ENCODE results near the gene BAG2. TPM values are rescaled to one million over a fixed set of nuclear protein-coding genes. Genes with fewer than 3 reads are reported as not detected.

The BAG2 gene
- total RNA-seq, 2 experiments from 2014 or later: 8.2 to 8.8 TPM

GRCh38 chr6:57207872-57208271, 35.7 kb downstream of the BAG2 start:
- Mint-ChIP-seq H3K36me3 (ENCODE audit: low read depth) (no peaks in the 10 kb centered on the region), H3K4me3 (no peak overlapping the region), H3K27me3 (no peaks in the 10 kb centered on the region), H3K9me3 (ENCODE audit: low read depth) (no peaks in the 10 kb centered on the region), H3K27ac (no peak overlapping the region), H3K4me1 (peaks cover 21% of the 10 kb centered on the region)
- CTCF ChIA-PET: interaction anchor here (0.7 to 1.6 kb wide), 3 partner anchors 14 to 109 kb away, joined by 3 to 6 read pairs (median 4); partner anchors contain the start of genes PRIM2 and RAB23
- POLR2A ChIA-PET: no interaction called here
- intact Hi-C loops (cut with DNase I, micrococcal nuclease): loop anchor here in 1 of 2 experiments (5.0 kb wide), 1 partner anchor 59 kb away; no protein-coding TSS in a partner anchor
- no peak for DNase-seq
- ATAC-seq: peak; percentile 79

GRCh38 chr6:57209030-57209429, 36.9 kb downstream of the BAG2 start:
- CTCF ChIA-PET: interaction anchor here (0.9 kb wide), 1 partner anchor 79 kb away, joined by 3 read pairs; no protein-coding TSS in a partner anchor
- DNase-seq (no peak), ATAC-seq (no peak)
- H3K4me3 Mint-ChIP-seq: no peak overlapping the region
- intact Hi-C loops (cut with DNase I, micrococcal nuclease): loop anchor here in 1 of 2 experiments (5.0 kb wide), 1 partner anchor 58 kb away; no protein-coding TSS in a partner anchor
- peaks cover 26% of the 10 kb centered on the region for H3K4me1 Mint-ChIP-seq
- H3K27ac Mint-ChIP-seq: no peak overlapping the region
- no peaks in the 10 kb centered on the region for H3K36me3 Mint-ChIP-seq (ENCODE audit: low read depth)
- H3K27me3 Mint-ChIP-seq: no peaks in the 10 kb centered on the region
- POLR2A ChIA-PET: no interaction called here
- no peaks in the 10 kb centered on the region for H3K9me3 Mint-ChIP-seq (ENCODE audit: low read depth)

GRCh38 chr6:57210060-57210459, 37.9 kb downstream of the BAG2 start:
- H3K4me3 Mint-ChIP-seq: no peak overlapping the region

DNA sequence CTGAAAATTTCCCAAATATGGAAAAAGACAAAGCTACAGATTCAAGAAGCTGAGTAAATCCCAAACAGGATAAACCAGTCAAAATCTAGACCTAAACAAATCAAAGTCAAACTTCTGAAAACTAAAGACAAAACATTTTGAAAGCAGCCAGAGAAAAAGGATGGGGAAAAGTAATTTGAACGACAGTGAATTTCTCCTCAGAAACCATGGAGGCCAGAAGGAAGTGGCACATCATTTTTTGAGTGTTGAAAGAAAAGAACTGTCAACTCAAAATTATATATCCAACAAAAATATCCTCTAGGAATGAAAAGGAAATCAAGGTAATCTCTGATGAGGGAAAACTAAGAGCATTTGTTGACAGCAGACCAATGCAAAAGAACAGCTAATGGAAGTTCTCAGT, 43.1 kb downstream of the BAG2 start:
- H3K4me1 Mint-ChIP-seq: peaks cover 29% of the 10 kb centered on the region
- no peak for ATAC-seq

More at GRCh38 chr6:57210060-57210459, 37.9 kb downstream of the BAG2 start:
- DNase-seq (no peak), ATAC-seq (no peak)
- Mint-ChIP-seq H3K4me1 (peaks cover 37% of the 10 kb centered on the region), H3K9me3 (ENCODE audit: low read depth) (peaks cover 2% of the 10 kb centered on the region), H3K27me3 (no peaks in the 10 kb centered on the region), H3K27ac (no peak overlapping the region), H3K36me3 (ENCODE audit: low read depth) (peaks cover 2% of the 10 kb centered on the region)
- ChIA-PET POLR2A (no interaction called here), CTCF (no interaction called here)
- intact Hi-C loops (cut with DNase I, micrococcal nuclease): no loop called here

GRCh38 chr6:57216235-57217101, 44.3 kb downstream of the BAG2 start:
- H3K9me3 Mint-ChIP-seq (ENCODE audit: low read depth): peaks cover 6% of the 10 kb centered on the region
- H3K4me1 Mint-ChIP-seq: peaks cover 36% of the 10 kb centered on the region
- peaks cover 2% of the 10 kb centered on the region for H3K36me3 Mint-ChIP-seq (ENCODE audit: low read depth)
- intact Hi-C loops (cut with DNase I, micrococcal nuclease): loop anchor here in 1 of 2 experiments (1.0 kb wide), 1 partner anchor 13 kb away; no protein-coding TSS in a partner anchor
- no peak for ATAC-seq
- CTCF ChIA-PET: interaction anchor here (1.1 kb wide), 1 partner anchor 100 kb away, joined by 3 read pairs; no protein-coding TSS in a partner anchor
- POLR2A ChIA-PET: no interaction called here
- no peak overlapping the region for H3K27ac Mint-ChIP-seq
- no peak for DNase-seq
- H3K4me3 Mint-ChIP-seq: no peak overlapping the region
- H3K27me3 Mint-ChIP-seq: peaks cover 2% of the 10 kb centered on the region

More for the DNA sequence above, 43.1 kb downstream of the BAG2 start:
- no peak for DNase-seq
- Mint-ChIP-seq H3K4me3 (no peak overlapping the region), H3K27me3 (peaks cover 2% of the 10 kb centered on the region), H3K27ac (no peak overlapping the region), H3K36me3 (ENCODE audit: low read depth) (peaks cover 2% of the 10 kb centered on the region), H3K9me3 (ENCODE audit: low read depth) (peaks cover 6% of the 10 kb centered on the region)
- ChIA-PET CTCF (interaction anchor here (1.1 kb wide), 1 partner anchor 102 kb away, joined by 3 read pairs; no protein-coding TSS in a partner anchor), POLR2A (no interaction called here)
- intact Hi-C loops (cut with DNase I, micrococcal nuclease): no loop called here

DNA sequence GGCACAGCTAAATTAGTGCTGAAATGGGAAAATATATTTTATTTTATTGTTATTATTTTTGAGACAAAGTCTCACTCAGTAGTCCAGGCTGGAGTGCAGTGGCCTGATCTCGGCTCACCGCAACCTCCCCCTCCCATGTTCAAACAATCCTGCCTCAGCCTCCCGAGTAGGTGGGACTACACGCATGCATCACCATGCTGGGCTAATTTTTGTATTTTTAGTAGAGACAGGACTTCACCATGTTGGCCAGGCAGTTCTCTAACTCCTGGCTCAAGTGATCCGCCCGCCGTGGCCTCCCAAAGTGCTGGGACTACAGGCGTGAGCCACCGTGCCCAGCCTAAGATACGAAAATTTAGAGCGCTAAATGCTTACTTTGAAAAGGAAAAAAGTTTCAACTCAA, 45.1 kb downstream of the BAG2 start:
- peaks cover 3% of the 10 kb centered on the region for H3K36me3 Mint-ChIP-seq (ENCODE audit: low read depth)
- peaks cover 2% of the 10 kb centered on the region for H3K27me3 Mint-ChIP-seq
- no peak for ATAC-seq
- ChIA-PET POLR2A (no interaction called here), CTCF (interaction anchor here (0.6 kb wide), 1 partner anchor 260 kb away, joined by 3 read pairs; no protein-coding TSS in a partner anchor)
- H3K4me1 Mint-ChIP-seq: peaks cover 36% of the 10 kb centered on the region
- intact Hi-C loops (cut with DNase I, micrococcal nuclease): no loop called here
- no peak overlapping the region for H3K4me3 Mint-ChIP-seq
- H3K9me3 Mint-ChIP-seq (ENCODE audit: low read depth): peaks cover 6% of the 10 kb centered on the region
- no peak for DNase-seq
- no peak overlapping the region for H3K27ac Mint-ChIP-seq

- no peak for ATAC-seq
- Mint-ChIP-seq H3K4me3 (no peak overlapping the region), H3K9me3 (ENCODE audit: low read depth) (peaks cover 2% of the 10 kb centered on the region), H3K27me3 (peaks cover 4% of the 10 kb centered on the region), H3K36me3 (ENCODE audit: low read depth) (peaks cover 1% of the 10 kb centered on the region), H3K27ac (no peak overlapping the region), H3K4me1 (peaks cover 22% of the 10 kb centered on the region)
- ChIA-PET POLR2A (no interaction called here), CTCF (no interaction called here)
- intact Hi-C loops (cut with DNase I, micrococcal nuclease): loop anchor here (5.0 kb wide), 3 partner anchors 47 to 268 kb away; partner anchors contain the start of gene KIAA1586 (in 1 of the 2)
- DNase-seq: no peak
Measured at GRCh38 chr6:57220083-57220703, 48.1 kb downstream of the BAG2 start.

DNA sequence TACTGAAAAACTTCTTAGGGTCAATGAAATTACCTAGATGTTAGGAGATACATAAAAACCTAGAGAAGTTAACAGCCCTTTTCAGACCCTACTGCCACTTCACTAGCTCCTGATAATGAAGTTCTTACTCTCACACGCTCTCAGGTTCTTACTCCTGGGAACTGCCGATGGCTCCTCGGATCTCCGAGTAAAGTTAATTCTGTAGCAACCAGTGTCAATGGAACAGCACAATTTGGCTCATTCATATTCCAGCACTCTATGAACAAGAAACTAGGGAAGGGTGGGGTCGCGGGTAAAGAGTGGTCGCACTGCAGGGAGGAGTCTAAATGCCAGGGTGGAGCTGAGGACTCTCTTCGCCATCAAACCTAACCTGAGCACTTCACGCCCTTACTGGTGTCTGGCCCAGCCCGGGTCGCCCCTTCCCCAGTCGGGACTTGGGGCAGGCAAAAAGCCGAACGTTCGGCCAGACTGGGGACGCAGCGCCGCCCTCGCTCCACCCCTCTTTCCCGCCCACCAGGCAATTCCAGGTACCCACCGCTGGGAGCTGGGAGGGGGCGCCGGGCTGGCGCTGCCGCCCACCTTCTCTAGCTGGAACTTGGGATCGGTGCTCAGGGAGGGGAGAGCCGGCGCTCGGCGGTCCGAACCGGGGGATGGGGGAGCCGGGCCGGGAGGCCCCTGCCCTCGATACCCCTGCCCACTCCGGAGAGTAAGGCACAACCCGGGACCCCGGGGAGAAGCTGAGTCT, 49.2 kb downstream of the BAG2 start:
- ChIA-PET CTCF (interaction anchor here (0.7 to 1.1 kb wide), 6 partner anchors 14 to 96 kb away, joined by 3 to 4 read pairs (median 4); no protein-coding TSS in a partner anchor), POLR2A (interaction anchor here (0.8 to 1.3 kb wide), 2 partner anchors 14 to 49 kb away, joined by 3 to 5 read pairs; partner anchors contain the start of gene BAG2)
- intact Hi-C loops (cut with DNase I, micrococcal nuclease): loop anchor here (5.0 kb wide), 3 partner anchors 46 to 269 kb away; partner anchors contain the start of gene KIAA1586 (in 1 of the 2)

DNA sequence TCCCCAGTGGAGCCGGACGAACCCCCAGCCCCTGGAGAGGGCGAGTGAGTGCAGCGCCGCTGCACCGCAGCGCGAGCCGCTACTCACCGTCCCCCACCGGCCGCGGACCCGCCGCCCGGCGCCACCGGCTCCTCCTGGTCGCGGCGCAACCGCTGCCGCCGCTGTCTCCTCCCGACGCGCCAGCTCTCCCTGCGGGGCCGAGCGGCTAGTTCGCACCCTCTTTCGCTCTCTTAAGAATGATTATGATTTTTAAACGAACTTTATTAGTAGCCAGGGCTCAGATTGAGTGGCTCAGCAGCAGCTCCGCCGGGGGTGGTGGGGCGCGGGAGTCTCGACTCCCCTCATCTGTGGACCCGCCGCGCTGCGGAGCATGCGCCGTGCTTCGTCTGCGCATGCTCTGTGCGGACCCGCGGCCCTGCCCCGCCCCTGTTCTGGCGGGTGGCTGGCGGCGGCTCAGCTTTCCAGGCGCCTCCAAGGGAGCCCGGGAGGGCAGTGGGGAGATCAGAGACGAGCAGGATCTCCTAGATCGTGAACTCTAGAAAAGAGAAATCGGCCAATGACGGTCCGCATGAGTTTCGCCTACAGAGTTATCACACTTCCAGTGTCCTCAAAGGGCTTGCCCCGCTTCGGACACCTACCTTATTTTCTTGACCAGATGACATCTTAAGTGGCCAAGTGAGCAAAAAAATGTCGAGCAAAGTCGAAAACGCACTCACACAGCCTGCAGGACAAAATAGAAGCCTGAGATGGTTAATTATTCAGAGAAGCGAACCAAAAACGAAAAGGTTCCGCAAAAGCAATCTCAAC, 50.0 kb downstream of the BAG2 start, which contains the start of gene RAB23:
Gene RAB23, minus strand, starts transcription at position 372 of the 807 bp plus-strand sequence. CDS start 11,927 bp downstream, outside the sequence.
- CTCF ChIA-PET: interaction anchor here (0.8 to 1.1 kb wide), 4 partner anchors 15 to 95 kb away, joined by 3 to 4 read pairs (median 4); no protein-coding TSS in a partner anchor
- Mint-ChIP-seq H3K4me1 (peaks cover 16% of the 10 kb centered on the region), H3K4me3 (peak within 1 kb of the TSS; percentile 92), H3K9me3 (ENCODE audit: low read depth) (no peaks in the 10 kb centered on the region), H3K27ac (peak within 1 kb of the TSS; percentile 93), H3K36me3 (ENCODE audit: low read depth) (peaks cover 1% of the 10 kb centered on the region), H3K27me3 (peaks cover 4% of the 10 kb centered on the region)
- POLR2A ChIA-PET: interaction anchor here (0.5 to 1.3 kb wide), 3 partner anchors 15 to 585 kb away, joined by 3 to 7 read pairs (median 5); partner anchors contain the start of gene BAG2
- intact Hi-C loops (cut with DNase I, micrococcal nuclease): loop anchor here (1.0 to 5.0 kb wide), 9 partner anchors 43 to 319 kb away; partner anchors contain the start of genes BAG2 (in 2 of the 2), PRIM2 (in 2 of the 2) and KIAA1586 (in 1 of the 2)
- ATAC-seq (peak; percentile 93), DNase-seq (peak; percentile 88)

More for the DNA sequence above, 49.2 kb downstream of the BAG2 start:
- peaks cover 4% of the 10 kb centered on the region for H3K27me3 Mint-ChIP-seq
- ATAC-seq (peak; percentile 61), DNase-seq (peak; percentile 64)
- peaks cover 20% of the 10 kb centered on the region for H3K4me1 Mint-ChIP-seq
- H3K27ac Mint-ChIP-seq: peak overlapping the region; percentile 64
- peaks cover 1% of the 10 kb centered on the region for H3K36me3 Mint-ChIP-seq (ENCODE audit: low read depth)
- no peaks in the 10 kb centered on the region for H3K9me3 Mint-ChIP-seq (ENCODE audit: low read depth)
- H3K4me3 Mint-ChIP-seq: peak overlapping the region; percentile 92

GRCh38 chr6:57222743-57223077, 50.6 kb downstream of the BAG2 start:
- H3K27me3 Mint-ChIP-seq: peaks cover 4% of the 10 kb centered on the region
- DNase-seq: peak; percentile 20

More at GRCh38 chr6:57222743-57223077, 50.6 kb downstream of the BAG2 start:
- Mint-ChIP-seq H3K9me3 (ENCODE audit: low read depth) (no peaks in the 10 kb centered on the region), H3K36me3 (ENCODE audit: low read depth) (peaks cover 1% of the 10 kb centered on the region), H3K4me3 (peak overlapping the region; percentile 92), H3K4me1 (peaks cover 16% of the 10 kb centered on the region), H3K27ac (no peak overlapping the region)
- intact Hi-C loops (cut with DNase I, micrococcal nuclease): loop anchor here (1.0 to 5.0 kb wide), 9 partner anchors 43 to 320 kb away; partner anchors contain the start of genes BAG2 (in 2 of the 2), PRIM2 (in 2 of the 2) and KIAA1586 (in 1 of the 2)
- POLR2A ChIA-PET: no interaction called here
- CTCF ChIA-PET: interaction anchor here (0.9 to 1.1 kb wide), 2 partner anchors 33 to 318 kb away, joined by 3 read pairs; no protein-coding TSS in a partner anchor
- ATAC-seq: no peak
